HepG2 (cell line): Measurements from ENCODE around the gene SRGAP3. TPM values are rescaled to one million over a fixed set of nuclear protein-coding genes. Genes with fewer than 3 reads are reported as not detected.

Experiments
- ATAC-seq: fragments of 200-7000 bp; cut with Tn5 transposase; 3 replicates; pipeline ENCODE4 v1.9.1; 2020; ENCODE audit warnings: mild to moderate bottlenecking, moderate library complexity
- BruUV-seq: library from RNA; stranded (reverse); fragments of 400-500 nt; replicated peaks from 2 replicates; lab custom pipeline; 2021; lab: Mats Ljungman, UMichigan
- CTCF ChIA-PET: fragments of 300-600 bp; formaldehyde crosslinking; extraction: SDS; loops from one replicate; lab custom pipeline; 2021; ENCODE audit warnings: low total read pairs, inconsistent platforms, low intra/inter-chr PET ratio; lab: Yijun Ruan, JAX
- POLR2A ChIA-PET: fragments of 350-600 bp; sonication (Branson Sonifier 250); formaldehyde crosslinking; loops from one replicate; lab custom pipeline; 2020; ENCODE audit warnings: antibody characterized with exemption, inconsistent platforms; lab: Yijun Ruan, JAX
- DNase-seq: peaks from one replicate; pipeline ENCODE4 v3.0.0-alpha.2; 2015; ENCODE audit warnings: low spot score
- FAIRE-seq: peaks from 3 replicates; lab custom pipeline; 2011; peaks lifted over from hg19 to GRCh38; lab: Jason Lieb, UNC
- H2AFZ ChIP-seq: one replicate; pipeline ENCODE4 v1.6.1; 2011; ENCODE audit warnings: low read length, inconsistent platforms
- H3K27ac ChIP-seq: fragments of 300-600 bp; 3 replicates; pipeline ENCODE4 v1.8.0; 2011; ENCODE audit warnings: mixed run types, mild to moderate bottlenecking, mixed read lengths, low read length, inconsistent platforms; ENCODE audit not compliant: insufficient read depth; ENCODE audit errors: extremely low read length
- H3K27me3 ChIP-seq, 2 experiments: fragments of 200-600 bp in 1 of 2; 2 replicates in 1 of 2; 3 replicates in 1 of 2; pipeline versions ENCODE4 v1.6.0 to v1.8.0; 2011; ENCODE audit warnings: low read length in 2 of 2, mild to moderate bottlenecking in 2 of 2, moderate library complexity in 2 of 2, inconsistent platforms in 1 of 2; ENCODE audit not compliant: insufficient read depth in 2 of 2, control insufficient read depth in 1 of 2
- H3K36me3 ChIP-seq, 2 experiments: fragments of 200-600 bp in 1 of 2; replicated peaks in 1 of 2; 2 replicates in 1 of 2; 3 replicates in 1 of 2; pipeline versions ENCODE4 v1.5.1 to v1.8.0; 2011; ENCODE audit warnings: low read length in 2 of 2, inconsistent platforms in 1 of 2; ENCODE audit not compliant: insufficient read depth in 2 of 2, control insufficient read depth in 1 of 2
- H3K4me1 ChIP-seq: 2 replicates; pipeline ENCODE4 v1.5.1; 2012; ENCODE audit warnings: low read length, inconsistent platforms; ENCODE audit not compliant: insufficient read depth
- H3K4me2 ChIP-seq: 2 replicates; pipeline ENCODE4 v1.6.0; 2011; ENCODE audit warnings: low read depth, low read length, inconsistent platforms
- H3K4me3 ChIP-seq, 3 experiments: fragments of 200-600 bp in 1 of 3; sonication (generic), shearing (Covaris generic) in 1 of 3; replicated peaks in 1 of 3; 2 replicates each; pipeline ENCODE4 v1.5.1; 2011 to 2016; ENCODE audit warnings: low read length in 3 of 3, inconsistent platforms in 2 of 3, low read depth in 2 of 3, mild to moderate bottlenecking in 2 of 3, control low read depth in 1 of 3, mixed read lengths in 1 of 3; ENCODE audit not compliant: insufficient read depth in 1 of 3
- H3K79me2 ChIP-seq: one replicate; pipeline ENCODE4 v1.6.1; 2011; ENCODE audit warnings: low read length, inconsistent platforms; ENCODE audit not compliant: insufficient read depth
- H3K9ac ChIP-seq: 2 replicates; pipeline ENCODE4 v1.6.0; 2011; ENCODE audit warnings: mild to moderate bottlenecking, low read depth, low read length, inconsistent platforms; ENCODE audit not compliant: insufficient read depth
- H3K9me3 ChIP-seq: 2 replicates; pipeline ENCODE4 v1.5.1; 2012; ENCODE audit warnings: mild to moderate bottlenecking, low read length
- H4K20me1 ChIP-seq: 2 replicates; pipeline ENCODE4 v1.6.0; 2011; ENCODE audit warnings: inconsistent platforms, mild to moderate bottlenecking, low read length, moderate library complexity; ENCODE audit not compliant: insufficient read depth
- JARID2 ChIP-seq: sonication (generic); formaldehyde crosslinking; IDR thresholded peaks from 2 replicates; pipeline ENCODE4 v1.8.1; 2023; ENCODE audit warnings: missing genetic modification reagents, inconsistent platforms; ENCODE audit not compliant: insufficient replicate concordance
- KLF6 ChIP-seq: IDR thresholded peaks from 2 replicates; pipeline ENCODE4 v1.8.0; 2016; ENCODE audit warnings: missing biosample characterization, missing genetic modification reagents
- PHF21A ChIP-seq: sonication (generic); formaldehyde crosslinking; IDR thresholded peaks from 2 replicates; pipeline ENCODE4 v1.5.0; 2020; ENCODE audit warnings: mild to moderate bottlenecking, missing genetic modification reagents
- SNRNP70 ChIP-seq: fragments of 200-400 bp; formaldehyde crosslinking; IDR thresholded peaks from 2 replicates; pipeline ENCODE4 v1.6.1; 2017; ENCODE audit warnings: mild to moderate bottlenecking, low read depth, low read length, moderate library complexity
- STAT5B ChIP-seq: sonication (generic); formaldehyde crosslinking; IDR thresholded peaks from 2 replicates; pipeline ENCODE4 v1.4.0; 2020; ENCODE audit warnings: missing genetic modification reagents
- ZNF451 ChIP-seq: sonication (generic); formaldehyde crosslinking; IDR thresholded peaks from 2 replicates; pipeline ENCODE4 v1.5.0; 2020; ENCODE audit warnings: mild to moderate bottlenecking, missing genetic modification reagents
- ZNF747 ChIP-seq: sonication (generic); formaldehyde crosslinking; IDR thresholded peaks from 2 replicates; pipeline ENCODE4 v1.8.1; 2023; ENCODE audit warnings: missing genetic modification reagents, mild to moderate bottlenecking, borderline replicate concordance
- WGBS: methylation state at CpG from one replicate; pipeline ENCODE4 v1.1.6; 2017; ENCODE audit warnings: low lambda C conversion rate; 5-methylcytosine and 5-hydroxymethylcytosine counted together
- in situ Hi-C: cut with HindIII; loops from 2 replicates; pipeline ENCODE4 v1.10.0; 2017; ENCODE audit warnings: low pct_unique_long_range_greater_than_20kb; ENCODE audit not compliant: extremely low pct_ligation_motif_present
- intact Hi-C: fragments of 100-400 bp; cut with micrococcal nuclease; formaldehyde crosslinking; loops from one replicate; pipeline ENCODE4 v1.10.0; 2022; ENCODE audit not compliant: unreplicated experiment
- polyA plus RNA-seq, 8 experiments: library from polyadenylated mRNA; depleted of rRNA in 3 of 8; stranded (reverse) in 7 of 8; unstranded in 1 of 8; fragments of >200 nt; fragmentation: Illumina TruSeq in 4 of 8; extraction: Trizol in 4 of 8; gene quantifications; 2 replicates each; pipeline versions ENCODE4 v1.2.1 to v1.2.3, GENCODE V29; 2011 to 2016; ENCODE audit warnings: low read depth in 4 of 8, missing spikeins in 1 of 8, mixed read lengths in 1 of 8; ENCODE audit not compliant: insufficient read depth in 1 of 8
- total RNA-seq, 5 experiments: library from RNA; depleted of rRNA; stranded (reverse); fragments of >200 nt; fragmentation: Illumina TruSeq; extraction: Trizol; gene quantifications; 2 replicates each; pipeline ENCODE4 v1.2.3, GENCODE V29; 2016; ENCODE audit warnings: low read depth in 1 of 5
- TF ChIP-seq, protein P1 (sequence below): IDR thresholded peaks from 2 replicates; pipeline ENCODE4 v1.6.1; 2012; ENCODE audit warnings: inconsistent platforms
- TF ChIP-seq, protein P2 (sequence below): sonication (generic); formaldehyde crosslinking; IDR thresholded peaks from 2 replicates; pipeline ENCODE4 v1.5.1; 2020; ENCODE audit warnings: missing genetic modification reagents, mild to moderate bottlenecking, borderline replicate concordance
- TF ChIP-seq, protein P3 (sequence below): sonication (generic); formaldehyde crosslinking; IDR thresholded peaks from 2 replicates; pipeline ENCODE4 v1.5.0; 2020; ENCODE audit warnings: mild to moderate bottlenecking, missing genetic modification reagents, borderline replicate concordance

Gene SRGAP3
- total and polyA plus RNA-seq, 2 of the 13 experiments (the other 11 are each of a cell fraction or from before 2014, with no cell fraction given) = 1.2 to 1.4 TPM

DNA sequence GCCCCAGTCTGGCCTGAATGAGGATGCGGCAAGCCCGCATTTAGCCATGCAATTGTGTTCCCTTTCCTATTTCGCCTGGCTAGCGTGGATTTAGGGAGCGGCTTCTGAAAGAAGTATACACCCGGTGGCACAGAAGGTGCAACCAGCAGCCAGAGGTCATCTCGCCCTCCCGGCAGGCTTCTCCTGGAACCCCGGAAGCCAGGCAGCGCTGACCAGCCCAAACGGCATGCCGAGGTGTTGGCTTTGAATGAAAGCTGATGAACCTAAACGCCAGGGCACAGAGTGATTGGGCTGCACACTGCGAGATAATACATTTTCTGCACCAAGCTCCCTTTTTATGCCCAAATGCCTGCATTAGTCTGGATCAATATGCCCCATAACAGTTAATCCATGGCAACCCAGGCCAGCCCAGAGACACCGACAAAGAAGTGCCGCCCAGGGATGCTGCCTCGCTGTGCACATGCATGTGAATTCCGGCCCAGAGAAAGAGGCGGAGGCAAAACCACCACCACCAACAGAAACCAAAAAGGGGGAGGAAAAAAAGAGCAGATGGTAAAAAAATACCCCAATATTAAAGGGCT, 1.4 kb downstream of the SRGAP3 start:
- no peaks in the 10 kb centered on the region for H3K9me3 ChIP-seq
- no peak for TF ChIP-seq KLF6 (CRISPR knock-in tag)
- TF ChIP-seq, protein P1, sequence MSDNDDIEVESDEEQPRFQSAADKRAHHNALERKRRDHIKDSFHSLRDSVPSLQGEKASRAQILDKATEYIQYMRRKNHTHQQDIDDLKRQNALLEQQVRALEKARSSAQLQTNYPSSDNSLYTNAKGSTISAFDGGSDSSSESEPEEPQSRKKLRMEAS = peak; percentile 18; the same call in 1 of the 2 replicates
- TF ChIP-seq, all 625 proteins: peak for 1
- in situ Hi-C loops = no loop called here
- peaks cover 5 to 31% of the 10 kb centered on the region in 2 experiments; a peak in 4 of 5 replicates for H3K27me3 ChIP-seq
- no TSS peak for BruUV-seq
- no peak overlapping the region for H3K27ac ChIP-seq
- H3K9ac ChIP-seq = no peak overlapping the region
- CTCF ChIA-PET = no interaction called here
- H4K20me1 ChIP-seq = no peaks in the 10 kb centered on the region
- WGBS = 15% methylated on average over 7 of the region's 19 CpGs
- DNase-seq = no peak
- intact Hi-C loops = no loop called here
- no peak overlapping the region for H2AFZ ChIP-seq
- POLR2A ChIA-PET = no interaction called here
- H3K79me2 ChIP-seq = no peaks in the 10 kb centered on the region
- FAIRE-seq = no peak
- peak overlapping the region; percentile 99 for H3K4me2 ChIP-seq
- ATAC-seq = peak; percentile 8; the same call in 2 of the 3 replicates
- H3K36me3 ChIP-seq = no peaks in the 10 kb centered on the region
- H3K4me1 ChIP-seq = peaks cover 30% of the 10 kb centered on the region
- peak overlapping the region; percentile 22 to 80 (median 41); a peak in 5 of 6 replicates for H3K4me3 ChIP-seq

DNA sequence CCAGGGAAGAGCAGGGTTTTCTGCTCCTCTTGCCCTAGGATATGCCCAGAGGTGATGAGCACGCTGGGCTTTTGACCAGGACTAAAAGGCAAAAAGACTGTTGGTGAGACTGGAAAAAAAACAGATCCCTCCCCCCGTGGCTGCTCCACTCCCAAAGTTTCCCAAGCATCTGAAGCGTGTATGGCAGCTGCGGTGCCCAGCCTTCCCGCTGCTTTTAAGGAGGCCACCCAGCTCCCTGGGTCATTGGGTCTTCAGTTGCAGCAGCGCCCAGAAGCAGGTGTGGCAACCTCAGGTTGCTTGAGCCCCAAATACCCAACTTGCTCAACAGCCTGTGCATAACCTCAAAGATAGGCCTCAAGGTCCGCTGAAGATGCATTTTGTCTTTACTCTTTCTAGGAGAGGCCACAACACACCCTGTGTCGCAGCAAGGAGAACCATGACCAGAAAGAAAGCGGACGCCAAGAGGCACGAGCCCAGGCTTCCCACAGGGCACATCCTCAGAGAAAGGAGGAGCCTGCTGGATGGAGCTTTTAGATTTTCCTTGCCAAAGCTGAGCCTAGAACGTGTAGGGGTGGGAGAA, 2.0 kb downstream of the SRGAP3 start:
- TF ChIP-seq, protein P2, sequence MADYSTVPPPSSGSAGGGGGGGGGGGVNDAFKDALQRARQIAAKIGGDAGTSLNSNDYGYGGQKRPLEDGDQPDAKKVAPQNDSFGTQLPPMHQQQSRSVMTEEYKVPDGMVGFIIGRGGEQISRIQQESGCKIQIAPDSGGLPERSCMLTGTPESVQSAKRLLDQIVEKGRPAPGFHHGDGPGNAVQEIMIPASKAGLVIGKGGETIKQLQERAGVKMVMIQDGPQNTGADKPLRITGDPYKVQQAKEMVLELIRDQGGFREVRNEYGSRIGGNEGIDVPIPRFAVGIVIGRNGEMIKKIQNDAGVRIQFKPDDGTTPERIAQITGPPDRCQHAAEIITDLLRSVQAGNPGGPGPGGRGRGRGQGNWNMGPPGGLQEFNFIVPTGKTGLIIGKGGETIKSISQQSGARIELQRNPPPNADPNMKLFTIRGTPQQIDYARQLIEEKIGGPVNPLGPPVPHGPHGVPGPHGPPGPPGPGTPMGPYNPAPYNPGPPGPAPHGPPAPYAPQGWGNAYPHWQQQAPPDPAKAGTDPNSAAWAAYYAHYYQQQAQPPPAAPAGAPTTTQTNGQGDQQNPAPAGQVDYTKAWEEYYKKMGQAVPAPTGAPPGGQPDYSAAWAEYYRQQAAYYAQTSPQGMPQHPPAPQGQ (CRISPR knock-in tag) = no peak
- TF ChIP-seq STAT5B (CRISPR knock-in tag) (no peak), SNRNP70 (no peak), ZNF747 (CRISPR knock-in tag) (no peak), JARID2 (CRISPR knock-in tag) (no peak), ZNF451 (CRISPR knock-in tag) (no peak), PHF21A (no peak)
- TF ChIP-seq, protein P3, sequence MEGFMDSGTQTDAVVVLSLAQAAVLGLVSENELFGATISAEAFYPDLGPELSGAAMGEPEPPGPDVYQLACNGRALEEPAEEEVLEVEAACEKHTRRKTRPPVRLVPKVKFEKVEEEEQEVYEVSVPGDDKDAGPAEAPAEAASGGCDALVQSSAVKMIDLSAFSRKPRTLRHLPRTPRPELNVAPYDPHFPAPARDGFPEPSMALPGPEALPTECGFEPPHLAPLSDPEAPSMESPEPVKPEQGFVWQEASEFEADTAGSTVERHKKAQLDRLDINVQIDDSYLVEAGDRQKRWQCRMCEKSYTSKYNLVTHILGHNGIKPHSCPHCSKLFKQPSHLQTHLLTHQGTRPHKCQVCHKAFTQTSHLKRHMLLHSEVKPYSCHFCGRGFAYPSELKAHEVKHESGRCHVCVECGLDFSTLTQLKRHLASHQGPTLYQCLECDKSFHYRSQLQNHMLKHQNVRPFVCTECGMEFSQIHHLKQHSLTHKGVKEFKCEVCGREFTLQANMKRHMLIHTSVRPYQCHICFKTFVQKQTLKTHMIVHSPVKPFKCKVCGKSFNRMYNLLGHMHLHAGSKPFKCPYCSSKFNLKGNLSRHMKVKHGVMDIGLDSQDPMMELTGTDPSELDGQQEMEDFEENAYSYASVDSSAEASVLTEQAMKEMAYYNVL (CRISPR knock-in tag) = no peak
- ChIA-PET POLR2A (no interaction called here), CTCF (no interaction called here)
- DNase-seq = no peak
- Histone ChIP-seq H3K4me3 (peak overlapping the region in 1 of 3 experiments; percentile 80; a peak in 1 of 6 replicates), H2AFZ (no peak overlapping the region), H3K4me1 (peaks cover 30% of the 10 kb centered on the region), H4K20me1 (no peaks in the 10 kb centered on the region), H3K36me3 (no peaks in the 10 kb centered on the region), H3K27me3 (peaks cover 5 to 31% of the 10 kb centered on the region in 2 experiments; a peak in 4 of 5 replicates), H3K4me2 (peak overlapping the region; percentile 99), H3K27ac (no peak overlapping the region), H3K79me2 (no peaks in the 10 kb centered on the region), H3K9me3 (no peaks in the 10 kb centered on the region), H3K9ac (no peak overlapping the region)
- in situ Hi-C loops (no loop called here), intact Hi-C loops (no loop called here)
- 19% methylated on average over 11 of the region's 12 CpGs for WGBS
- FAIRE-seq = no peak
- no TSS peak for BruUV-seq
- no peak for ATAC-seq
